Caco-2 (cell line): ENCODE data around the gene CTIF. TPM values are rescaled to one million over a fixed set of nuclear protein-coding genes. Genes with fewer than 3 reads are reported as not detected.

ENCODE experiments used
- BruUV-seq: library from RNA; stranded (reverse); fragments of 400-500 nt; replicated peaks from 2 replicates; lab custom pipeline; 2021; lab: Mats Ljungman, UMichigan
- CTCF ChIA-PET: fragments of 300-600 bp; sonication (Branson Sonifier 250); formaldehyde crosslinking; loops from one replicate; lab custom pipeline; 2022; ENCODE audit warnings: antibody characterized with exemption; lab: Charles Lee
- POLR2A ChIA-PET: fragments of 300-600 bp; sonication (Branson Sonifier 250); formaldehyde crosslinking; loops from one replicate; lab custom pipeline; 2022; ENCODE audit warnings: antibody characterized with exemption; lab: Charles Lee
- DNase-seq, 2 experiments: peaks; one replicate each; pipeline versions ENCODE4 v3.0.0 to v3.0.0-alpha.2; 2020 to 2022
- H3K27me3 ChIP-seq: replicated peaks from 2 replicates; pipeline ENCODE4 v1.6.0; 2011; ENCODE audit warnings: low read length; ENCODE audit not compliant: control insufficient read depth, insufficient read depth
- H3K36me3 ChIP-seq: 2 replicates; pipeline ENCODE4 v1.5.1; 2011; ENCODE audit warnings: low read length; ENCODE audit not compliant: control insufficient read depth, insufficient read depth
- H3K4me1 ChIP-seq: fragments of 250-450 bp; sonication (Bioruptor Pico); 2 replicates; pipeline ENCODE4 v1.5.1; 2020; ENCODE audit warnings: mild to moderate bottlenecking
- H3K4me3 ChIP-seq: 2 replicates; pipeline ENCODE4 v1.5.1; 2011; ENCODE audit warnings: low read depth, mild to moderate bottlenecking, control low read depth, low read length
- H3K9me3 ChIP-seq: fragments of 250-450 bp; sonication (Bioruptor Pico); 2 replicates; pipeline ENCODE4 v1.5.1; 2020; ENCODE audit warnings: mild to moderate bottlenecking, moderate library complexity
- H3K27ac Mint-ChIP-seq: one replicate; pipeline ENCODE4 v1.8.0; 2022; ENCODE audit warnings: mixed read lengths; ENCODE audit not compliant: unreplicated experiment
- H3K27me3 Mint-ChIP-seq: one replicate; pipeline ENCODE4 v1.8.0; 2022; ENCODE audit warnings: mixed read lengths; ENCODE audit not compliant: insufficient read depth, unreplicated experiment
- H3K36me3 Mint-ChIP-seq: one replicate; pipeline ENCODE4 v1.8.0; 2022; ENCODE audit warnings: mild to moderate bottlenecking, mixed read lengths; ENCODE audit not compliant: insufficient read depth, unreplicated experiment
- H3K4me1 Mint-ChIP-seq: one replicate; pipeline ENCODE4 v1.8.0; 2022; ENCODE audit warnings: low read depth, mixed read lengths; ENCODE audit not compliant: unreplicated experiment
- H3K4me3 Mint-ChIP-seq: one replicate; pipeline ENCODE4 v1.8.0; 2022; ENCODE audit warnings: mild to moderate bottlenecking, moderate library complexity, mixed read lengths; ENCODE audit not compliant: unreplicated experiment
- H3K9me3 Mint-ChIP-seq: one replicate; pipeline ENCODE4 v1.8.0; 2022; ENCODE audit warnings: mixed read lengths; ENCODE audit not compliant: unreplicated experiment
- CTCF ChIP-seq, 2 experiments: fragments of 200-600 bp in 1 of 2; IDR thresholded peaks; 1 replicate in 1 of 2; 2 replicates in 1 of 2; pipeline versions ENCODE4 v1.5.1 to v1.8.0; 2011 to 2022; ENCODE audit warnings: antibody characterized with exemption in 1 of 2, control low read depth in 1 of 2, inconsistent platforms in 1 of 2, low read depth in 1 of 2, low read length in 1 of 2, mild to moderate bottlenecking in 1 of 2, moderate library complexity in 1 of 2; ENCODE audit not compliant: insufficient read depth in 1 of 2, severe bottlenecking in 1 of 2, unreplicated experiment in 1 of 2
- intact Hi-C: fragments of 100-400 bp; cut with micrococcal nuclease; formaldehyde crosslinking; loops from one replicate; pipeline ENCODE4 v1.10.0; 2022; ENCODE audit not compliant: unreplicated experiment
- total RNA-seq: library from RNA; stranded (reverse); gene quantifications from 2 replicates; pipeline ENCODE4 v1.2.3, GENCODE V29; 2022

Gene CTIF
- total RNA-seq, 1 experiment from 2014 or later, result 19.9 TPM

GRCh38 chr18:48817021-48817461, 278.2 kb downstream of the CTIF start:
- H3K27ac Mint-ChIP-seq, result no peak overlapping the region
- CTCF ChIA-PET, result no interaction called here
- no peak for TF ChIP-seq CTCF (IDR thresholded peaks at IDR 0.05; ENCODE audit: insufficient read depth in 1 of 2, low read depth in 1 of 2, low read length in 1 of 2, severe bottlenecking in 1 of 2, unreplicated experiment in 1 of 2)
- Histone ChIP-seq H3K9me3 (no peaks in the 10 kb centered on the region), H3K4me3 (no peak overlapping the region), H3K36me3 (no peaks in the 10 kb centered on the region), H3K4me1 (no peaks in the 10 kb centered on the region), H3K27me3 (no peaks in the 10 kb centered on the region)
- H3K4me3 Mint-ChIP-seq, result no peak overlapping the region
- no peaks in the 10 kb centered on the region for H3K9me3 Mint-ChIP-seq
- no TSS peak for BruUV-seq
- DNase-seq, result no peak
- POLR2A ChIA-PET, result no interaction called here
- peaks cover 14% of the 10 kb centered on the region for H3K36me3 Mint-ChIP-seq
- intact Hi-C loops, result no loop called here
- H3K27me3 Mint-ChIP-seq, result no peaks in the 10 kb centered on the region
- H3K4me1 Mint-ChIP-seq, result no peaks in the 10 kb centered on the region

- Mint-ChIP-seq H3K4me1 (no peaks in the 10 kb centered on the region), H3K27ac (no peak overlapping the region), H3K4me3 (no peak overlapping the region), H3K9me3 (no peaks in the 10 kb centered on the region), H3K36me3 (peaks cover 14% of the 10 kb centered on the region), H3K27me3 (no peaks in the 10 kb centered on the region)
- DNase-seq, result no peak
- no peaks in the 10 kb centered on the region for H3K27me3 ChIP-seq
- BruUV-seq, result no TSS peak
- intact Hi-C loops, result no loop called here
- CTCF ChIA-PET, result interaction anchor here (0.6 kb wide), 1 partner anchor 187 kb away, joined by 3 read pairs; no protein-coding TSS in a partner anchor
- no peak overlapping the region for H3K4me3 ChIP-seq
- no peaks in the 10 kb centered on the region for H3K36me3 ChIP-seq
- no peaks in the 10 kb centered on the region for H3K4me1 ChIP-seq
- no peaks in the 10 kb centered on the region for H3K9me3 ChIP-seq
- POLR2A ChIA-PET, result no interaction called here
- no peak for TF ChIP-seq CTCF (IDR thresholded peaks at IDR 0.05; ENCODE audit: insufficient read depth in 1 of 2, low read depth in 1 of 2, low read length in 1 of 2, severe bottlenecking in 1 of 2, unreplicated experiment in 1 of 2)
Observed at GRCh38 chr18:48818329-48819254, 279.8 kb downstream of the CTIF start.

- no peak for DNase-seq
- H3K9me3 ChIP-seq, result no peaks in the 10 kb centered on the region
- no peak for TF ChIP-seq CTCF (IDR thresholded peaks at IDR 0.05; ENCODE audit: insufficient read depth in 1 of 2, low read depth in 1 of 2, low read length in 1 of 2, severe bottlenecking in 1 of 2, unreplicated experiment in 1 of 2)
- no peaks in the 10 kb centered on the region for H3K9me3 Mint-ChIP-seq
- CTCF ChIA-PET, result no interaction called here
- no TSS peak for BruUV-seq
- no peaks in the 10 kb centered on the region for H3K27me3 Mint-ChIP-seq
- H3K4me1 Mint-ChIP-seq, result no peaks in the 10 kb centered on the region
- H3K27ac Mint-ChIP-seq, result no peak overlapping the region
- no peaks in the 10 kb centered on the region for H3K36me3 ChIP-seq
- H3K4me1 ChIP-seq, result no peaks in the 10 kb centered on the region
- no peak overlapping the region for H3K4me3 Mint-ChIP-seq
- POLR2A ChIA-PET, result no interaction called here
- intact Hi-C loops, result no loop called here
- H3K4me3 ChIP-seq, result no peak overlapping the region
- no peaks in the 10 kb centered on the region for H3K27me3 ChIP-seq
- peaks cover 14% of the 10 kb centered on the region for H3K36me3 Mint-ChIP-seq
Observed at GRCh38 chr18:48819276-48819675, 280.4 kb downstream of the CTIF start.
